Measurements from ENCODE around the gene FAM171A1. TPM values are rescaled to one million over a fixed set of nuclear protein-coding genes. Genes with fewer than 3 reads are reported as not detected.

FAM171A1 gene
- polyA plus RNA-seq, 6 donors from 2014 or later = 0.05 to 0.86 (median 0.31) TPM; not detected in 3

GRCh38 chr10:15252396-15252795 lies 118.7 kb downstream of the FAM171A1 start:
- DNase-seq = no peak
- no peak overlapping the region for H3K4me3 Mint-ChIP-seq
- H3K27ac Mint-ChIP-seq = no peak overlapping the region
- H3K27me3 Mint-ChIP-seq = peaks cover 4 to 8% (median 7%) of the 10 kb centered on the region in 3 donors
- peaks cover 6 to 12% (median 8%) of the 10 kb centered on the region in 3 donors for H3K4me1 Mint-ChIP-seq
- H3K9me3 Mint-ChIP-seq = no peaks in the 10 kb centered on the region
- no peaks in the 10 kb centered on the region for H3K36me3 Mint-ChIP-seq
- ATAC-seq (ENCODE audit: low read depth in 2 of 2) = no peak

DNA sequence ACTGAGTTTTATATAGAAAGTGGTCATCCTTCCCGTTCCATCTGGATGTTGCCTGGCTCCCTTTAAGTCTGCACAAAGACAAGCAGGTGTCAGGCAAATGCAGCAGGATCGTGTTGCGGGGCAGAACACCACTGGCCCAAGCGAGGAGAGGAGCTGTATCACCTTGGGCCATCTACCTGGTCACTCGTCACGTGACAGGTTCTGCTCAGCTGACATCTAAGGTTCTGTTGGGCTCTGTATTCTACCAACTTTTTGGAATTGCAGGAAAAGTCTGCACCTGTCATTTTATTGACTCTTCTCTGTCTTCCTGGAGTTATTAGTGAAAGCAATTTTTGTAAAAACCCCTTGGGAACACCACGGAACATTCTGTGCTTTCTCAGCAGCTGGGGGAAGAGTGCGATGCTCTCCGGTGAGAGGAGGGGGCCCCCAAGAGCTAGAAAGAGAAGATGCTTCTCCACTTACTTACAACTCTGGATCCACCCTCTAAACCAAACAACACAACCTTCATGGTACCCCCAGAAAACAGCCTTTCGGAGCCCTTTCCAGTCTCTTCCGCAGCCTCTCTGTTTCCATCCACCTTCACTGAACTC lies 119.2 kb downstream of the FAM171A1 start:
- no peaks in the 10 kb centered on the region for H3K36me3 Mint-ChIP-seq
- peaks cover 6 to 12% (median 8%) of the 10 kb centered on the region in 3 donors for H3K4me1 Mint-ChIP-seq
- no peak overlapping the region for H3K4me3 Mint-ChIP-seq
- ATAC-seq (ENCODE audit: low read depth in 2 of 2) = no peak
- H3K27me3 Mint-ChIP-seq = peaks cover 4% of the 10 kb centered on the region in 3 donors
- no peak overlapping the region for H3K27ac Mint-ChIP-seq
- DNase-seq = no peak
- H3K9me3 Mint-ChIP-seq = no peaks in the 10 kb centered on the region

DNA sequence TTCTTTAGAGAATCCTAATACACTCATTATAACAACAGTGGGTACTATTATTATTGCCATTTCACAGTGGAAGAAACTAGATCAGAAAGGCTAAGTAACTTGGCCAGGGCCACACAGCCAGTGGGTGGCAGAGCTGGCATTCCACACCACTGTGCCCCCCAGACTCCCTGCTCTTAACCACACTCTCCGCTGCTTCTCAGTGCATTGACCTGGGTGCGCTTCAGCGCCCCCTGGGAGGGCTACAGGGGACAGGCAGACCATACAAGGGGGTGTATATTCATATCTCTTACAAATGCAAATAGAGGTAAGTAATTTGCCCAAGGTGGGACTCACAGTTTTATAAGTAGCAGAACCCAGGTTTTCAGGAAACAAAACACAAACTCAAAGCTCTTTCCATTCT lies 125.6 kb downstream of the FAM171A1 start:
- H3K9me3 Mint-ChIP-seq = no peaks in the 10 kb centered on the region
- H3K27me3 Mint-ChIP-seq = no peaks in the 10 kb centered on the region
- peak; percentile 18 to 32 for ATAC-seq (ENCODE audit: low read depth in 2 of 2)
- DNase-seq = no peak
- no peak overlapping the region for H3K4me3 Mint-ChIP-seq
- peak overlapping the region in 1 of 6 donors; percentile 60 for H3K27ac Mint-ChIP-seq
- H3K4me1 Mint-ChIP-seq = no peaks in the 10 kb centered on the region
- no peaks in the 10 kb centered on the region for H3K36me3 Mint-ChIP-seq

- no peaks in the 10 kb centered on the region for H3K4me1 Mint-ChIP-seq
- peak overlapping the region in 1 of 6 donors; percentile 60 for H3K27ac Mint-ChIP-seq
- no peaks in the 10 kb centered on the region for H3K9me3 Mint-ChIP-seq
Measured at GRCh38 chr10:15244635-15245197, 126.4 kb downstream of the FAM171A1 start.

GRCh38 chr10:15242261-15242840 lies 128.7 kb downstream of the FAM171A1 start:
- Mint-ChIP-seq H3K9me3 (no peaks in the 10 kb centered on the region), H3K27me3 (no peaks in the 10 kb centered on the region), H3K27ac (no peak overlapping the region), H3K36me3 (no peaks in the 10 kb centered on the region), H3K4me3 (no peak overlapping the region), H3K4me1 (no peaks in the 10 kb centered on the region)
- ATAC-seq (ENCODE audit: low read depth in 2 of 2) (no peak), DNase-seq (no peak)

More at GRCh38 chr10:15244635-15245197, 126.4 kb downstream of the FAM171A1 start:
- no peak for DNase-seq
- no peaks in the 10 kb centered on the region for H3K27me3 Mint-ChIP-seq
- H3K4me3 Mint-ChIP-seq = no peak overlapping the region
- H3K36me3 Mint-ChIP-seq = no peaks in the 10 kb centered on the region
- ATAC-seq (ENCODE audit: low read depth in 2 of 2) = no peak

- Mint-ChIP-seq H3K27me3 (no peaks in the 10 kb centered on the region), H3K27ac (no peak overlapping the region), H3K4me1 (no peaks in the 10 kb centered on the region), H3K36me3 (no peaks in the 10 kb centered on the region), H3K4me3 (no peak overlapping the region), H3K9me3 (no peaks in the 10 kb centered on the region)
- no peak for DNase-seq
- no peak for ATAC-seq (ENCODE audit: low read depth in 2 of 2)
Measured at GRCh38 chr10:15241306-15241705, 129.8 kb downstream of the FAM171A1 start.

- H3K27ac Mint-ChIP-seq = no peak overlapping the region
- no peak overlapping the region for H3K4me3 Mint-ChIP-seq
- H3K27me3 Mint-ChIP-seq = no peaks in the 10 kb centered on the region
- no peaks in the 10 kb centered on the region for H3K36me3 Mint-ChIP-seq
- DNase-seq (no peak), ATAC-seq (ENCODE audit: low read depth in 2 of 2) (no peak)
- no peaks in the 10 kb centered on the region for H3K4me1 Mint-ChIP-seq
- no peaks in the 10 kb centered on the region for H3K9me3 Mint-ChIP-seq
Measured at GRCh38 chr10:15238555-15239335, 132.3 kb downstream of the FAM171A1 start.

- H3K27me3 Mint-ChIP-seq = no peaks in the 10 kb centered on the region
- ATAC-seq (ENCODE audit: low read depth in 2 of 2) (no peak), DNase-seq (no peak)
- no peaks in the 10 kb centered on the region for H3K9me3 Mint-ChIP-seq
- H3K27ac Mint-ChIP-seq = peak overlapping the region in 1 of 6 donors; percentile 91
- H3K4me1 Mint-ChIP-seq = no peaks in the 10 kb centered on the region
- no peak overlapping the region for H3K4me3 Mint-ChIP-seq
- no peaks in the 10 kb centered on the region for H3K36me3 Mint-ChIP-seq
Measured at GRCh38 chr10:15237351-15237750, 133.7 kb downstream of the FAM171A1 start.

DNA sequence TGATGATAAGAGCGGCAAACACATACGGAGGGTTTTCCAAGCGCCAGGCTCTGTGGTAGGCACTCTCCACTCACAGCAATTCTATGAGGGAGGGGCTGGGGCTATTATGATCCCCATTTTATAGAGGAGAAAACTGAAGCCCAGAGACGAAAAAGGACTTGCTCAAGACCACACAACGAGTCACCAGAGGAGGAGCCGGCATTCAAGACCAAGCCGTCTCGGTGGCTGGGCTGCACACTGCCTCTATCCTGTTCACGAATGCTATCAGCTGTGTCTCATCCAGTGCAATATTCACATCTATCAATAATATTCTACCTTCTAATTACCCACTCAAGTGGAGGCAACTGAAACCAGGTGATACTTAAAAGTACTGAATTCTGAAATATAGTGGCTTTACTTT lies 134.7 kb downstream of the FAM171A1 start:
- H3K4me3 Mint-ChIP-seq = no peak overlapping the region
- peak overlapping the region in 1 of 6 donors; percentile 93 for H3K27ac Mint-ChIP-seq
- ATAC-seq (ENCODE audit: low read depth in 2 of 2) = no peak
- DNase-seq = no peak
- H3K4me1 Mint-ChIP-seq = no peaks in the 10 kb centered on the region
- no peaks in the 10 kb centered on the region for H3K36me3 Mint-ChIP-seq
- no peaks in the 10 kb centered on the region for H3K27me3 Mint-ChIP-seq
- no peaks in the 10 kb centered on the region for H3K9me3 Mint-ChIP-seq

GRCh38 chr10:15232279-15232678 lies 138.8 kb downstream of the FAM171A1 start:
- H3K4me1 Mint-ChIP-seq = peaks cover 0 to 5% (median 0%) of the 10 kb centered on the region in 3 donors
- H3K4me3 Mint-ChIP-seq = no peak overlapping the region
- peak overlapping the region in 1 of 6 donors; percentile 1 for H3K27ac Mint-ChIP-seq
- no peak for DNase-seq
- H3K27me3 Mint-ChIP-seq = peaks cover 12 to 19% (median 12%) of the 10 kb centered on the region in 3 donors
- H3K9me3 Mint-ChIP-seq = peaks cover 0 to 9% (median 2%) of the 10 kb centered on the region in 7 donors
- no peak for ATAC-seq (ENCODE audit: low read depth in 2 of 2)
- peaks cover 0 to 9% of the 10 kb centered on the region in 2 donors for H3K36me3 Mint-ChIP-seq

DNA sequence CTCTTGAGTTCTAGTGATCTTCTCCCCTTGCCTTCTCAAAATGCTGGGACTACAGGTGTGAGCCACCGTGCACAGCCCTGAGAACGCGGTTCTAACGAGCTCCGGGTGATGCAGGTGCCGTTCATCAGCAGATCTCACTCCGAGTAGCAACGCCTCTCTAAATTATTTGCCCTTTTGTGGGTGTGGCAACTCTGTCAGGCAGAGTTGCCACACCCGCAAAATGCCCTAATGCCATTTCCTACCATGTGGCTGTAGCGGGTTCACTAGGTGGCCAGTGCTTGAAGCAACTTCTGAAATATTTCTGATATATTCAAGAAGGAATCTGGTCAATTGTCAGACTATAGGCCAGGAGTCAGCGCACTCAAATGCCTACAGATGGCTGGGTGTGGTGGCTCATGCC lies 139.7 kb downstream of the FAM171A1 start:
- Mint-ChIP-seq H3K9me3 (peaks cover 0 to 9% (median 2%) of the 10 kb centered on the region in 7 donors), H3K27me3 (peaks cover 12 to 19% (median 13%) of the 10 kb centered on the region in 3 donors), H3K4me1 (peaks cover 0 to 5% (median 0%) of the 10 kb centered on the region in 3 donors), H3K4me3 (no peak overlapping the region), H3K27ac (no peak overlapping the region), H3K36me3 (peaks cover 0 to 9% of the 10 kb centered on the region in 2 donors)
- no peak for DNase-seq
- ATAC-seq (ENCODE audit: low read depth in 2 of 2) = no peak

GRCh38 chr10:15230257-15230656 lies 140.8 kb downstream of the FAM171A1 start:
- ATAC-seq (ENCODE audit: low read depth in 2 of 2) = no peak
- H3K27me3 Mint-ChIP-seq = peaks cover 12 to 19% (median 13%) of the 10 kb centered on the region in 3 donors
- no peak for DNase-seq
- H3K4me1 Mint-ChIP-seq = peaks cover 0 to 5% (median 0%) of the 10 kb centered on the region in 3 donors
- H3K4me3 Mint-ChIP-seq = no peak overlapping the region
- H3K9me3 Mint-ChIP-seq = peaks cover 0 to 9% (median 3%) of the 10 kb centered on the region in 7 donors
- no peak overlapping the region for H3K27ac Mint-ChIP-seq
- H3K36me3 Mint-ChIP-seq = peaks cover 0 to 9% of the 10 kb centered on the region in 2 donors

DNA sequence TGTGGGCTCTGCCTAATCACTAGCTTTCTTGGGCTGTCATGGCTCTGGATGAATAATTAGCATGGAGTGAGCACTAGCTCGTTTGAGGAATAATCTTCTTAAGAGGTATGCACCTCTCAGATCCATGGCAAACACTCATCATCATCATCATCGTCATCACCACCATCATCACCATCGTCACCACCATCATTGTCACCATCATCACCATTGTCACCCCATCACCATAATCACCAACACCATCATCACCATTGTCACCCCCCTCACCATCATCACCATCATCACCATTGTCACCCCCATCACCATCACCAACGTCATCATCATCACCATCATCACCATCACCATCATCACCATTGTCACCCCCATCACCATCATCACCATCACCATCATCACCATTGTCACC lies 141.8 kb downstream of the FAM171A1 start:
- Mint-ChIP-seq H3K4me1 (peaks cover 0 to 5% (median 0%) of the 10 kb centered on the region in 3 donors), H3K4me3 (no peak overlapping the region), H3K9me3 (peaks cover 7 to 17% (median 13%) of the 10 kb centered on the region in 7 donors), H3K27me3 (peaks cover 12 to 19% (median 13%) of the 10 kb centered on the region in 3 donors), H3K36me3 (peaks cover 0 to 16% of the 10 kb centered on the region in 2 donors), H3K27ac (no peak overlapping the region)
- no peak for DNase-seq
- no peak for ATAC-seq (ENCODE audit: low read depth in 2 of 2)

All from naive B cell (primary cell).